ENCODE data around the gene MACROD2.

DNA sequence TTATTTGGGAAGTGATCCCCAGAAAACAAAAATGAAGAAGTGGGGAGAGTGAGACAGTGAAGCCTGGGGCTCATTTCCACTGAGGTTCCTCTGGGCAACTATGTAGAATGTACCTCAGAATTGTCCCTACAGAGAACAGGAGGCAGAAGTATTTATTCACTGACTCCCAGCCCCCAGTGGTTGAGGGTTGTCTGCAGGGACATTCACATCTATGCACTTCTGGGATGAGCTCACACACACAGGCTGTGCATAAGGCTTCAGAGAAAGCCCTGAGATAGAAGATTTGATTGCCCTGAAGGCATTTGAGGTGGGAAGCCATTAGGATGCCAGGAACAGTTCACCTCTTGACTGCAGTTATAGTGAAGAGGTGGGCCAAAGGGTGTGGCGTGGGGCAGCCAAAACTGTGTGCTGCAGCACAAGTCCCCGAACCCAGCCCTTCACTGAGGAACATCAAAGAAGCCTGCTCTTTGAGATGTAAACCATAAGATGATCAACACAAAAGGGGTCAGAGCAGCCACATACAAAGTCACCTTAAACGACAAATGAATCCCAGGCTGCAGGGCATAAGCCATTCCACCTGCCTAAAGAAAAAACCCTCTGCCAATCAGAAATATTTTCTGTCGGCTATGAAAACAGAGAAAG is 1195.9 kb downstream of the MACROD2 start:
- TF ChIP-seq CTCF (conservative IDR thresholded peaks at IDR 0.05; ENCODE audit: low read depth, low read length) (no peak), RCOR1 (IDR thresholded peaks at IDR 0.05; ENCODE audit: insufficient replicate concordance, low read length) (no peak), MXI1 (IDR thresholded peaks at IDR 0.05; ENCODE audit: borderline replicate concordance, low read depth, low read length) (no peak), NFE2L2 (IDR thresholded peaks at IDR 0.05; ENCODE audit: low read depth, low read length) (no peak), POLR2A (IDR thresholded peaks at IDR 0.05; ENCODE audit: low read depth, low read length) (no peak), RAD21 (IDR thresholded peaks at IDR 0.05; ENCODE audit: low read length) (no peak), RFX5 (IDR thresholded peaks at IDR 0.05; ENCODE audit: low read depth, low read length) (no peak), MAZ (IDR thresholded peaks at IDR 0.05; ENCODE audit: borderline replicate concordance, low read depth, low read length) (no peak), BHLHE40 (IDR thresholded peaks at IDR 0.05; ENCODE audit: low read depth, low read length) (no peak), FOS (IDR thresholded peaks at IDR 0.05; ENCODE audit: low read depth, low read length) (no peak), ELK1 (IDR thresholded peaks at IDR 0.05; ENCODE audit: borderline replicate concordance, low read depth, low read length) (no peak)
- TF ChIP-seq, protein P1, sequence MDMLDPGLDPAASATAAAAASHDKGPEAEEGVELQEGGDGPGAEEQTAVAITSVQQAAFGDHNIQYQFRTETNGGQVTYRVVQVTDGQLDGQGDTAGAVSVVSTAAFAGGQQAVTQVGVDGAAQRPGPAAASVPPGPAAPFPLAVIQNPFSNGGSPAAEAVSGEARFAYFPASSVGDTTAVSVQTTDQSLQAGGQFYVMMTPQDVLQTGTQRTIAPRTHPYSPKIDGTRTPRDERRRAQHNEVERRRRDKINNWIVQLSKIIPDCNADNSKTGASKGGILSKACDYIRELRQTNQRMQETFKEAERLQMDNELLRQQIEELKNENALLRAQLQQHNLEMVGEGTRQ (IDR thresholded peaks at IDR 0.05; ENCODE audit: low read depth, low read length), result no peak

Measured in IMR-90 (cell line).